HepG2 (cell line): ENCODE measurements around the gene KHNYN. TPM values are rescaled to one million over a fixed set of nuclear protein-coding genes. Genes with fewer than 3 reads are reported as not detected.

Experiments used
- AFF4 ChIP-seq: sonication (generic); formaldehyde crosslinking; IDR thresholded peaks from 2 replicates; pipeline ENCODE4 v1.4.0; 2020; ENCODE audit warnings: missing genetic modification reagents
- AGO2 ChIP-seq: fragments of 200-400 bp; formaldehyde crosslinking; optimal IDR thresholded peaks from 2 replicates; pipeline ENCODE3; 2017; ENCODE audit warnings: mild to moderate bottlenecking, low read depth, low read length, moderate library complexity
- ETV5 ChIP-seq: IDR thresholded peaks from 2 replicates; pipeline ENCODE4 v1.6.1; 2018; ENCODE audit warnings: missing biosample characterization, missing genetic modification reagents, inconsistent platforms, borderline replicate concordance
- ETV6 ChIP-seq: sonication (generic); formaldehyde crosslinking; conservative IDR thresholded peaks from 2 replicates; pipeline ENCODE4 v1.4.0; 2020; ENCODE audit warnings: missing genetic modification reagents
- HDAC2 ChIP-seq: sonication (generic); formaldehyde crosslinking; IDR thresholded peaks from 2 replicates; pipeline ENCODE4 v1.4.0; 2020; ENCODE audit warnings: missing genetic modification reagents
- HINFP ChIP-seq: sonication (generic); formaldehyde crosslinking; IDR thresholded peaks from 2 replicates; pipeline ENCODE4 v1.4.0; 2020; ENCODE audit warnings: low read depth, mild to moderate bottlenecking, missing genetic modification reagents
- HOXD1 ChIP-seq: sonication (generic); formaldehyde crosslinking; IDR thresholded peaks from 2 replicates; pipeline ENCODE4 v1.5.0; 2020; ENCODE audit warnings: missing genetic modification reagents
- KDM2A ChIP-seq: sonication (generic); formaldehyde crosslinking; IDR thresholded peaks from 2 replicates; pipeline ENCODE4 v1.4.0; 2020; ENCODE audit warnings: low read depth, missing genetic modification reagents, borderline replicate concordance
- LCORL ChIP-seq, 2 experiments: fragments of 450-650 bp in 1 of 2; sonication (generic) in 1 of 2; formaldehyde crosslinking in 1 of 2; IDR thresholded peaks; 2 replicates each; pipeline versions ENCODE4 v1.5.0 to v1.6.1; 2017 to 2020; ENCODE audit warnings: antibody characterized with exemption in 1 of 2, missing genetic modification reagents in 1 of 2
- SKIL ChIP-seq: sonication (generic); formaldehyde crosslinking; IDR thresholded peaks from 2 replicates; pipeline ENCODE4 v1.8.0; 2022; ENCODE audit warnings: missing genetic modification reagents, mild to moderate bottlenecking, moderate library complexity, borderline replicate concordance
- SSRP1 ChIP-seq: IDR thresholded peaks from 2 replicates; pipeline ENCODE4 v1.6.1; 2016; ENCODE audit warnings: control low read depth
- TARDBP ChIP-seq: sonication (generic); formaldehyde crosslinking; IDR thresholded peaks from 2 replicates; pipeline ENCODE4 v1.8.0; 2022; ENCODE audit warnings: mild to moderate bottlenecking, missing genetic modification reagents
- ZNF235 ChIP-seq: sonication (generic); formaldehyde crosslinking; IDR thresholded peaks from 2 replicates; pipeline ENCODE4 v1.8.1; 2023; ENCODE audit warnings: mild to moderate bottlenecking, missing genetic modification reagents, borderline replicate concordance
- ZNF24 ChIP-seq: fragments of 450-650 bp; IDR thresholded peaks from 2 replicates; pipeline ENCODE4 v1.6.1; 2017; ENCODE audit warnings: antibody characterized with exemption, mild to moderate bottlenecking
- ZNF263 ChIP-seq: sonication (generic); formaldehyde crosslinking; IDR thresholded peaks from 2 replicates; pipeline ENCODE4 v1.4.0; 2020; ENCODE audit warnings: missing genetic modification reagents
- ZNF576 ChIP-seq: sonication (generic); formaldehyde crosslinking; IDR thresholded peaks from 2 replicates; pipeline ENCODE4 v1.4.0; 2020; ENCODE audit warnings: mild to moderate bottlenecking, missing genetic modification reagents
- ZNF704 ChIP-seq: sonication (generic); formaldehyde crosslinking; IDR thresholded peaks from 2 replicates; pipeline ENCODE4 v1.8.1; 2023; ENCODE audit warnings: mild to moderate bottlenecking, inconsistent platforms, moderate library complexity, missing genetic modification reagents, borderline replicate concordance
- ZNF747 ChIP-seq: sonication (generic); formaldehyde crosslinking; IDR thresholded peaks from 2 replicates; pipeline ENCODE4 v1.8.1; 2023; ENCODE audit warnings: missing genetic modification reagents, mild to moderate bottlenecking, borderline replicate concordance
- ZSCAN9 ChIP-seq: IDR thresholded peaks from 2 replicates; pipeline ENCODE4 v1.6.1; 2016; ENCODE audit warnings: borderline replicate concordance
- polyA plus RNA-seq, 8 experiments: library from polyadenylated mRNA; depleted of rRNA in 3 of 8; stranded (reverse) in 7 of 8; unstranded in 1 of 8; fragments of >200 nt; fragmentation: Illumina TruSeq in 4 of 8; extraction: Trizol in 4 of 8; gene quantifications; 2 replicates each; pipeline versions ENCODE4 v1.2.1 to v1.2.3, GENCODE V29; 2011 to 2016; ENCODE audit warnings: low read depth in 4 of 8, missing spikeins in 1 of 8, mixed read lengths in 1 of 8; ENCODE audit not compliant: insufficient read depth in 1 of 8
- total RNA-seq, 5 experiments: library from RNA; depleted of rRNA; stranded (reverse); fragments of >200 nt; fragmentation: Illumina TruSeq; extraction: Trizol; gene quantifications; 2 replicates each; pipeline ENCODE4 v1.2.3, GENCODE V29; 2016; ENCODE audit warnings: low read depth in 1 of 5

KHNYN gene
- total and polyA plus RNA-seq, 2 of the 13 experiments (the other 11 are each of a cell fraction or from before 2014, with no cell fraction given), result 52.8 to 75.7 TPM

- TF ChIP-seq AFF4 (no peak), LCORL (IDR thresholded peaks at IDR 0.05) (no peak), LCORL (CRISPR knock-in tag; IDR thresholded peaks at IDR 0.05) (0 out of 2 replicates have a peak, but pooled peaks have one; percentile 38), ZNF24 (no peak), ETV5 (CRISPR knock-in tag) (no peak; the same call in 1 of the 2 replicates), ZNF747 (peak; percentile 20; the same call in 1 of the 2 replicates), SKIL (peak; percentile 40), HOXD1 (CRISPR knock-in tag) (no peak; the same call in 1 of the 2 replicates), ZNF576 (CRISPR knock-in tag) (0 out of 2 replicates have a peak, but pooled peaks have one; percentile 38), ZNF235 (CRISPR knock-in tag) (peak; percentile 83; the same call in 1 of the 2 replicates), KDM2A (CRISPR knock-in tag) (peak; percentile 54; the same call in 1 of the 2 replicates), HINFP (CRISPR knock-in tag) (0 out of 2 replicates have a peak, but pooled peaks have one; percentile 21), ETV6 (CRISPR knock-in tag) (no peak), ZNF704 (CRISPR knock-in tag) (peak; percentile 76; the same call in 1 of the 2 replicates), SSRP1 (CRISPR knock-in tag) (peak; percentile 75; the same call in 1 of the 2 replicates), ZNF263 (CRISPR knock-in tag) (peak; percentile 10; the same call in 1 of the 2 replicates), ZSCAN9 (CRISPR knock-in tag) (no peak), AGO2 (no peak), TARDBP (CRISPR knock-in tag) (no peak), HDAC2 (CRISPR knock-in tag) (no peak; the same call in 1 of the 2 replicates)
These were observed 1.2 kb downstream of the KHNYN start (continued) for GRCh38 chr14:24430682-24431568.
